Measurements from ENCODE around the gene GUCY2D.

GRCh38 chr17:7987112-7987893, 15.1 kb upstream of the GUCY2D start:
- TF ChIP-seq CTCF (conservative IDR thresholded peaks at IDR 0.05; ENCODE audit: low read length) (no peak), EZH2phosphoT487 (IDR thresholded peaks at IDR 0.05; ENCODE audit: borderline replicate concordance, low read depth, low read length) (no peak)

All from OCI-LY7 (cell line).